ENCODE data around the gene CD3E. TPM values are rescaled to one million over a fixed set of nuclear protein-coding genes. Genes with fewer than 3 reads are reported as not detected.

The CD3E gene
- total RNA-seq, 3 donors from 2014 or later, result 6.3 to 9.7 (median 9.7) TPM

DNA sequence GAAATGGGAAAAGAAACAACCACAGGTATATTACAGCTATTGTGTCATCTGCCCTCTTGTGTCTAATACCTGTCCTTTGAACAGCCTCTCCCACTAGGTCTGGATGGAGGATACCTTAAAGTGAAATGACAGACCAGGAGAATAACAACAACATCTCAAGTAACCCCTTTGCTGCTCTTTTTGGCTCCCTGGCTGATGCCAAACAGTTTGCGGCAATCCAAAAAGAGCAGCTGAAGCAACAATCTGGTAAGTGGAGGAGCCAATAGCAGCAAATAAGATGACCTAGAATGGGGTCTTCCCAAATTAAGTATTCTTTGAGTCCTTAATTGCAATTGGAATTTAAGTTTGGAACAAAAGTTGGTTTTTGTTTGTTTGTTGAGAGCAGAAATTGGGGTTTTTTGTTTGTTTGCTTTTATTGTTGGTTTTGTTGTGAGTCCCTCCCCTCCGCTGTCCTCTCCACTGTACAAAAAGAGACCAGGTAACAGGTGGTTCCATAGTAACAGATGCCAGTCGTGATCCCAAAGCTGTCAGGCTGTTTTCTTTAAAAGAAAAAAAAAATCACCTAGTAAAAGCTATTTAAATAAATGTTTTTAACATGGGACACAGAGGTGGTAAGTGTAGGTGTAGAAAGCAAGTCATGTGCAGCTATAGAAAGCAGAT is 60.6 kb downstream of the CD3E start:
- TF ChIP-seq CTCF (IDR thresholded peaks at IDR 0.05), result no peak
- Histone ChIP-seq H3K9me3 (no peaks in the 10 kb centered on the region), H3K36me3 (ENCODE audit: low read depth) (peaks cover 3% of the 10 kb centered on the region), H3K4me1 (ENCODE audit: low read depth) (peaks cover 4% of the 10 kb centered on the region), H3K4me3 (no peak overlapping the region)
- intact Hi-C loops (cut with DNase I, micrococcal nuclease), result no loop called here
- ATAC-seq, result no peak
- DNase-seq, result no peak

Other genes with a start within 250 kb of the CD3E start
- gene TMPRSS4, start 227.7 kb upstream of the CD3E start, total RNA-seq, result 100 to 1,000 TPM; 159 to 648 (median 243) TPM
- not detected for gene SMIM35, start 217.8 kb upstream of the CD3E start, total RNA-seq
- gene SCN4B, start 151.9 kb upstream of the CD3E start, total RNA-seq, result 1 to 10 TPM; 1.0 to 2.6 (median 1.2) TPM
- gene SCN2B, start 128.1 kb upstream of the CD3E start, total RNA-seq, result 1 to 10 TPM in 1 of 3 donors, under 1 TPM in 2; 0.23 to 3.7 (median 0.34) TPM
- 10 to 100 TPM in 1 of 3 donors, 1 to 10 TPM in 2; 7.5 to 15.0 (median 7.7) TPM for gene JAML, start 79.7 kb upstream of the CD3E start, total RNA-seq
- gene MPZL3, start 52.4 kb upstream of the CD3E start, total RNA-seq, result 10 to 100 TPM in 1 of 3 donors, 1 to 10 TPM in 2; 4.9 to 19.6 (median 9.0) TPM
- 10 to 100 TPM; 34.4 to 83.1 (median 72.4) TPM for gene MPZL2, start 40.4 kb upstream of the CD3E start, total RNA-seq
- gene CD3D, start 38.0 kb downstream of the CD3E start, total RNA-seq, result 1 to 10 TPM; 4.9 to 8.1 (median 7.7) TPM
- gene CD3G, start 39.6 kb downstream of the CD3E start, total RNA-seq, result 1 to 10 TPM; 2.8 to 5.1 (median 4.2) TPM
- 10 to 100 TPM; 42.3 to 50.1 (median 46.1) TPM for gene UBE4A, start 54.9 kb downstream of the CD3E start, total RNA-seq
- 100 to 1,000 TPM; 224 to 287 (median 262) TPM for gene ATP5MG, start 96.9 kb downstream of the CD3E start, total RNA-seq
- gene KMT2A, start 131.8 kb downstream of the CD3E start, total RNA-seq, result 10 to 100 TPM; 49.0 to 89.3 (median 51.4) TPM
- 1 to 10 TPM in 2 of 3 donors, under 1 TPM in 1; 0.63 to 1.3 (median 1.2) TPM for gene TTC36, start 222.7 kb downstream of the CD3E start, total RNA-seq
- 10 to 100 TPM in 1 of 3 donors, 1 to 10 TPM in 2; 7.8 to 18.0 (median 8.5) TPM for gene TMEM25, start 226.5 kb downstream of the CD3E start, total RNA-seq